NCI-H2107 treated with DMSO at 0.1 percent for 48 hours (cell line): ENCODE measurements around the gene PTCD1.

ENCODE experiments used
- DNase-seq: peaks from one replicate; lab custom pipeline; 2025; ENCODE audit not compliant: unreplicated experiment; lab: John Stamatoyannopoulos, UW

The PTCD1 gene

DNA sequence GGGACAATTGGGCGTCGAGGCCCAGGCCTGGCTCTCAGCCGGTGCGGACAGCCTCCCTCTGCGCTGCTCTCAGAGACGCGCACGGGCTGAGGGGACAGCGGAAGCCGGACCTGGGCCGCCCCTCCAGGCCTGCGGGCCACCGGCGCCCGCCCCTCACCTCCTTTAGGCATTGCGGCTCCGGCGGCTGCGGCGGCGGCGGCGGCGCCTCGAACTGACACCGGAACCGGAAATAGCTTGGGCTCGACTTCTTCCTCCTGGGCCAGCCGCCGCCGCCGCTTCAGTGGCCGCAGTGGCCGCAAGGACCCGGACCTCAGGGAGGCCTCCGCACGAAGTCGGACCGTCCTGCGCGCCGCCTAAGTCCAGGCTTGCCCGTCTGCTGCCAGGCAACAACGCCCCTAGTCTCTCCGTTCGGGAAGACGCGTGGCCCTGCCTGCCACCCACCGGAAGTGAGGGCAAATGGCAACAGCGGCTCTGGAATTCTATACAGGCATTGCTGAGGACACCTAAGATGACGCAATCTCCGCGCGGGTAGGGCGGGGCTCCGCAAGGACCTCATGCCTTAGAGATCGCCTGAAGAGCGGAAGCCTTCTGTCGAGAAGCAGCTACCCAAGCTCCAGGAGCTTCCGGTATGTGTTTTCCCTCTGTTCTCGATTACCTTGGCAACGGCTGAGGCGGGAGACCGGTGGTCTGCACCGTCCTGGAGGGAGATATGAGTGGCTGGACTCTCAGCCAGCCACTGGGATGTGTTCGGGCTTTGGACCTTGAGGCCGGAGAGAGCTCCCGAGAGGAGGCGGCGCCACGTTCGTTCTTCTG is 30.0 kb downstream of the PTCD1 start, which contains the start of the genes BUD31 and PDAP1:
Gene BUD31 (plus strand): TSS at position 591 of the 813 bp plus-strand sequence. CDS start 2,124 bp downstream, outside the sequence.
Gene PDAP1 (minus strand): TSS at position 219 of the 813 bp plus-strand sequence. CDS start 49 bp downstream, at position 170.
- peak; percentile 92 for DNase-seq

DNA sequence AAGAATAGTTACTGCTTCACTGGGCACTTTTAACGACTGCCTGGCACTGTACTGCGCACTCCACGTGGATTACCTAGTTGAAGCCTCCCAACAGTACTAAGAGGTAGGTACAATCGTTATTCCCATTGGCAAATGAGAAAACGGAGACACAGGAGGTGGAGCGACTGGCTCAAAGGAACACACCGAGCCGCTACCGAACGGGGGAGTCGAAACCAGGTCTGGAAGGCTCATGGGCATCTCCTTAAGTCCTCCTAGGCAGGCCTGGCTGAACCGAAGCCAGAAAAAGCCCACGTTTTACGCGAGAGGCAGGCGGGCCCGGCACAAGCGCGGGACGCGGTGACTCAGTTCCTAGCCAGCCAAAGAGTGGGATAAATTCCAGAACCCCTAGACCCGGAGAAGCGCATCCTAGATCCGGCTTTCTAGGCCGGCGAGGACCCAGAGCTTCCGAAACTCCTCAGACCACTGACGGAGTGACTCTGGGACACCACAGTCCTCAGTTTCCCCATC is 30.7 kb downstream of the PTCD1 start:
- peak; percentile 38 for DNase-seq

- no peak for DNase-seq
These were observed 32.0 kb downstream of the PTCD1 start for GRCh38 chr7:99406557-99406956.

DNA sequence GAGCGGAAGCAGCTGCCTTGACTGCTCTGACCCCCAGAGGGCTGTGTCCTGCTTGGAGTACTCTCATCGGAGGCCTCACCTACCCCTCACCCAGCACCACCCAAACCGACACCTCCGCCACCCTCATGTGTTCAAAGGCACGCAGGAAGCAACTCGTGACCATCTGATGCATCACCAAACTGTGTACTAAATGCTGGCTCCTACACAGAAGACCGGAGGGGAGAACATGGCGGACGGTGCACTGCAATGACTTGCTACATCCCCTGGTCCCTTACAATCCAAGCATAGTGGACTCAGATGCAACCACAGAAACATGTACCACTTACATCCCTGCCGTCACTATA is 33.6 kb downstream of the PTCD1 start:
- no peak for DNase-seq

GRCh38 chr7:99404235-99404976 is 34.2 kb downstream of the PTCD1 start:
- DNase-seq = no peak

GRCh38 chr7:99403764-99404163 is 34.8 kb downstream of the PTCD1 start:
- DNase-seq = no peak

DNA sequence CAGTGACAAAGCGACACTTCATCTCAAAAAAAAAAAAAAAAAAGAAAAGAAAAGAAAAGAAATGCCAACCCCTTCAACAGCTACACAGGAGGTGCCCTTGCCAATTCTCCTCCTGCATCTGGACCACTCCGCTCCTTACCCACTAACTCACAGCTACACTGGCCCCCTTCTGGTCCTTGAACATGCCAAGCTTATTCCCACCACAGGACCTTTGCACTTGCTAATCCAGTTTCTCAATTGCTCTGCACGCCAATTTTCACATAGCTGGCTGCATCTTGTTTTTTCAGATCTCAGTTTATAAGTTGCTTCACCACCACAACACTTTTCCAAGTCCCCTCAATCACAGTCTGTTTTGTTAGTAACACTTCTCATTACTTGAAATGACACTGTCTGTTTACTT is 35.7 kb downstream of the PTCD1 start:
- no peak for DNase-seq

DNA sequence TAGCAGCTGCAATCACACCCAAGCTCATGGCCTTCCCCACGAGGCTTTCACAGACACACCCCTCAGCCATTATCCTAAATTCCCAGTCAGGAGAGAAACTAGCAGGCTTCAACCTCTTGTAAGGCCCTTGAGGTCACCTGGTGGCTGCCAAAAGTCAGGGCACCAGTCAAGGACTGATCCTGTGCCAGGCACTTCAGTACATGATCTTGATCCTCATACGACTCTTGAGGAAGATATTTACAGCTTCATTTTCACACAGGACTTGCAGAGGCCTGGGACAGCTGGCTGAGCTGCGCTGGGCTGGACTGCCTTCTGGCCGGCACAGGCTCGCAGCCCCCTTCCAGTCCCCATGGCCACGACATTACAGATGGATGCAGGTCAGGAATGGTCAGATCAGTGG is 39.0 kb downstream of the PTCD1 start:
- DNase-seq = no peak

DNA sequence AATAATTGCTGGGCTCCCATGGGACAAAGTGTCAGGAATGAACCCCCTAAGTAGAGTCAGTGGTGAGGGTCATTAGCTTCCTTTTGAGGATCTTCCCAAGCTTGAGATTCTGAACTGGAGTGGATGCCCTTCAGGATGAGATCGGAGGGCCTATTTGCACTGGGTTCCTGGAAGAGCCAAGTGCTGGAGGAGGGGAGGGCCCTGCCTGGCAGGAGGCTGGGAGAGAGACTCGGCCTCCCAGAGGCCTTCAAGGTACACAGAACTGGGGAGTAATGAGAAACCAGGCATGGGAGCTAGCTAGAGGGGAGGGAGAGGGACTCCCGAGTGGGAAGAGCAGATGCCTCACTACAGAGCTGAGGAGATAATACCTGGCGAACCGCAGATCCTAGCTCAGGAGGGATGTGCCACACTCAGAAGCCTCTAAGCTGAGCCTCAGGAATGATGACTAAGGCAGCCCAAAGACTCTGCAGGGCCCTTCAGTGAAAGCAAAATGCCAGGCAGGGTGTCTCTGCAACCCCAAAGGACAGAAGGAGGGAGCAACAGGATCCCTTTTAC is 39.6 kb downstream of the PTCD1 start:
- no peak for DNase-seq

DNA sequence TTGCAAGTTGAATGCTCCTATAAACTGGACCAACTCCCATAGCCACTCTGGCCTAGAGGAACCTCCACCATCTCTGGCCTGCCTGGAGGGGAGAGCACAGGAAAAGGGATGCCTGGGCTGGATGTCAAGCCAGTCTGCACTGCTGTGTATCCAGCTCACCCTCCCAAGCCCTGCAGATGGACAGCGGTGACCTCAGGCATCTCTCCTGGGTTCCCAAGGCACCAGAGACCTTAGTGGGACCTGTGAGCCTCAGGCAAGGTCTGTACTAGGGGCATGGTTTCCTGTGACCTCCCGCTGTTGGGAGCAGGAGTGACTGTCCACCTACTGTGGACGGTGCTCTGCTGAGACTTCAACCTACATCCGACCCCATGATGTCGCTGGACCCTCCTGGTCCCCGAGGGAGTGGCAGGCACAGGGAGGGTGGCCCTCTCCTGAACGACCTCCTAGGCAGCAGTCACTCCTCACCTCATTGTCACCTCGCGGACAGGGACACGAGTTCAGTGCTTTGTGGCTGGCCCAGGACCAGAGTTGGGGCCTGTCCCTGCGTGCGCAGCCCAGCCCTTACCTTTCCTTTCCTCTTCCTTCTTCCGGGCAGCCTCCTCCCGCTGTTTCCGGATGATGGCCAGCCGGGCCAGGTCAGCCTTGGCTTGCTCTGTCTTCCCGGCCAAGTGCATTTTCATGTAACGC is 41.2 kb downstream of the PTCD1 start:
- DNase-seq = no peak

- no peak for DNase-seq
These were observed 41.9 kb downstream of the PTCD1 start for GRCh38 chr7:99396418-99397296.

- no peak for DNase-seq
These were observed 42.8 kb downstream of the PTCD1 start for GRCh38 chr7:99395616-99396327.

DNA sequence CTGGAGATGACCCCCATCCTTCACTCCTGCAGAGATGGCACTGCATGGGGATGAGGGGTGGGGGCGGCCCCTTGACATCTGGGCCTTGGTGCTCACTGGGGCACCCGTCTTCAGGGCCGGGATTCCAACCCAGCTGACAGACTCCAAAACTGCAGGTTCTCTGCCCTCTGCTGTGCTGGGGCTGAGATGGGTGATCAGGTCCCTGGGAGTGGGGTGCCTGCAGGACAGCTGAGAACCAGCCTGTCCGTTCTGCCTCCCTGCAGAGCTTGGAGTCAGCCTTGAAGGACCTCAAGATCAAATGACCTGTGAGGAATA is 44.5 kb downstream of the PTCD1 start:
- DNase-seq = no peak

GRCh38 chr7:99393355-99394187 is 45.0 kb downstream of the PTCD1 start:
- DNase-seq = no peak

DNA sequence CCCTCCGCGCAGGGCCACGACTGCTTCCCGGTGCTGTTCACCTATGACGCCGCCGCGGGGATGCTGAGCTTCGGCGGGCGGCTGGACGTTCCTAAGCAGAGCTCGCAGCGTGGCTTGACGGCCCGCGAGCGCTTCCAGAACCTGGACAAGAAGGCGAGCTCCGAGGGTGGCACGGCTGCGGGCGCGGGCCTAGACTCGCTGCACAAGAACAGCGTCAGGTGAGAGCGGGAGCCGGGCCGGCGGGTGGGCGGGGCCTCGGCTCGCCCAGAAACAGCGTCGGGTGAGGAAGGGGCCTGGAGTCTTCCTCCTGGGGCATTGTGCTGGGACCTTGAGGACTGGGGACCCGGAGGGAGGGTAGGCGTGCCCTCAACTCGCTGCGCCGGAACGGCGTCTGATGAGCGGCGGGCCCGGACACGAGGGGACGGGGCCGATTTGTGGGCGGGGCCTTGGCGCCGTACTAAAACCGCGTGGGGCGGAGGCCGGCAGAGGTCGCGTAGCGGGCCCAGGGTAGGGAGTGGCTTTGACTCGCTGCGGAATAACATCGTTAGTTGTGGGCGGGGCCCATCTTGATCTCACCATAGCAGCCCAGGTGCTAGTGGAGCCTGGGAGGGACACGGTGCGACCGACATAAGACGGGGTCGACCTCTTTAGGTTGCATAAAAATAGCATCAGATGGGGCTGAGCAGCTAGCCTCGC is 45.8 kb downstream of the PTCD1 start:
- peak; percentile 86 for DNase-seq

DNA sequence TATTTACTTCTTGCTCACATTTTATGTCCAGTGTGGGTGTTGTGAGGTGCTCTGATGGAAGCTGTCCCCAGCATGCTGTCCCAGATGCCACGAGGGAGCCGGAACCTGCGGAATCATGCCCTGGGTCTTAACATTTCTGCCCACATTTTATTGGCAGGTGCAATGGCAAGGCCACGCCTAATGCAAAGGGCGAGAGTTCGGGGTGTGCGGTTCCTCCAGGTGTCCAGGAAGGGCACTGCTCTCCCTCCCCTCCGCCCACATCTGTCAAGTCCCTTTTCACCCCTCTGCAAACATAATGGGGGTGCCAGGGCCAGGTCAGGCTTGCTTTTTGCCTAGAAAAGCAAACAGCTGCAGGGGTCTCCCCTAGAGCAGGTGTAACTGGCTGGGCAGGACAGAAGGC is 46.6 kb downstream of the PTCD1 start:
- DNase-seq = no peak

DNA sequence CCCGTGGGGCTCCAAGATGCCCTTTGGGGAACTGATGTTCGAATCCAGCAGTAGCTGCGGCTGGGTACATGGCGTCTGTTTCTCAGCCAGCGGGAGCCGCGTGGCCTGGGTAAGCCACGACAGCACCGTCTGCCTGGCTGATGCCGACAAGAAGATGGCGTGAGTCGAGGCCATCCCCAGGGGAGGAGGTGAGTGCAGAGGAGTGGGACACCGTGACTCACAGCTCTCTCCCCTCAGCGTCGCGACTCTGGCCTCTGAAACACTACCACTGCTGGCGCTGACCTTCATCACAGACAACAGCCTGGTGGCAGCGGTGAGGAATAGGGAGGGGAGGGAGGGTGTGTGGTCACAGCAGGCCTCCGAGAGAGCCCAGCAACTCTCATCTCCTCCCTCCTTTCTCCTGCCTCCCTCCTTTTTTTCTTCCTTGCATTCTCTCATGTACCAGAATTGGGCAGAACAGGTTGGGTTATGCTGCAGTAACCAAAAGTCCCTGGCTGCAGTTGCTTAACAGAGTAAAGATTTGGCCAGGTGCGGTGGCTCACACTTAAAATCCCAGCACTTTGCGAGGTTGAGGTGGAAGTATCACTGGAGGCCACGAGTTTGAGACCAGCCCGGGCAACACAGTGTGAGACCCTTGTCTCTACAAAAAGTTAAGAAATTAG is 47.5 kb downstream of the PTCD1 start:
- DNase-seq = no peak

DNA sequence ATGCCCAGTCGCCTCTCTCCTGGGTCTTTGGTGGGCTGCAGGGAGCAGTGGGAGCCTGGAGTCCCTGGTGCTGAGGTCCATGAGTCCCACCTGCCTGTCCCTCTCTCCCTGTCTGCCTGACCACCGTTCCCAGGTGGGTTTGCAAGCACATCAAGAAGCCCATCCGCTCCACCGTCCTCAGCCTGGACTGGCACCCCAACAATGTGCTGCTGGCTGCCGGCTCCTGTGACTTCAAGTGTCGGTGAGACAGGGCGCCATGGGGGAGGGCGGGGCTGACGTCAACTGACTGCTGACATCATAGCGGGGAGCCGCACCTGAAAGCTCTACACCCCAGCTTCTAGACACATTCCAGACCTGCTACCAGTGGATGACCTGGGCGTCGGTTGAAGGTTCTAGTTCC is 48.8 kb downstream of the PTCD1 start:
- DNase-seq = no peak
